ENCODE data around the gene IMMP2L.

The IMMP2L gene

DNA sequence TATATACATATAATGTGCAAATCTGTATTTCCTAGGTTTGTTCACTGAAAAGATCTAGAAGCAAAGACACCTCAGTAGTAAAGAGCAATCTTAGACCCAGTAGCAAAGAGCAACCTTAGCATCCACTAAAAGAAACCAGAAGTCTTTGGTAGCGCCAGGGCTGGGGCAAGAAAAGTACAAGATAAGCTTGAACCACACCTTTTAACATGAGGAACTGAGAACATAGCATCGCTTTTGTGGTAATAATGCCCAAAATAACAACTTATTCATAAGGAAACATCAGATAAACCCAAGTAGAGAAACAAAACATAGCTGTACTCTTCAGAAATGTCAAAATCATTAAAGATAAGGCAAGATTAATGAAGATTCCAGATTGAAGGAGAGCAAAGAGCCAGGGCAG lies 173.4 kb downstream of the IMMP2L start:
- no peak for DNase-seq

DNA sequence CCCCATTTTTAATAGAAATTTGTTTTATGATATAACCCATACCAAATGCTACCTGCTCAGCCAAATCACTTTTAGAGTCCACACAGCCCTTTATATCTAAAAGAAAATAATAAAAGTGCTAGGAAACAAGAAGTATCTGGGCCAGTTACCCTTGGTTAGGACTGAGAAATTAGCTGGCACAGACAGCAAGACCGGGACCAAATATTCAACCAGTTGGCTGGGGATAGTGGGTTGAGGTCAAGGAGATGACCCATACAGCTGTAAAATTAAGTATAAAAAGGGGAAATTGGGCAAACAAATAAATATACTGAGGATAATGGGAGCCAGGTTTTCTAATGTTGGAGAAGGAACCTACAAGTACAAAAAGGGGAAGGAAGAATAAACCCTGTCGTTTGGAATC lies 174.3 kb downstream of the IMMP2L start:
- no peak for DNase-seq

DNA sequence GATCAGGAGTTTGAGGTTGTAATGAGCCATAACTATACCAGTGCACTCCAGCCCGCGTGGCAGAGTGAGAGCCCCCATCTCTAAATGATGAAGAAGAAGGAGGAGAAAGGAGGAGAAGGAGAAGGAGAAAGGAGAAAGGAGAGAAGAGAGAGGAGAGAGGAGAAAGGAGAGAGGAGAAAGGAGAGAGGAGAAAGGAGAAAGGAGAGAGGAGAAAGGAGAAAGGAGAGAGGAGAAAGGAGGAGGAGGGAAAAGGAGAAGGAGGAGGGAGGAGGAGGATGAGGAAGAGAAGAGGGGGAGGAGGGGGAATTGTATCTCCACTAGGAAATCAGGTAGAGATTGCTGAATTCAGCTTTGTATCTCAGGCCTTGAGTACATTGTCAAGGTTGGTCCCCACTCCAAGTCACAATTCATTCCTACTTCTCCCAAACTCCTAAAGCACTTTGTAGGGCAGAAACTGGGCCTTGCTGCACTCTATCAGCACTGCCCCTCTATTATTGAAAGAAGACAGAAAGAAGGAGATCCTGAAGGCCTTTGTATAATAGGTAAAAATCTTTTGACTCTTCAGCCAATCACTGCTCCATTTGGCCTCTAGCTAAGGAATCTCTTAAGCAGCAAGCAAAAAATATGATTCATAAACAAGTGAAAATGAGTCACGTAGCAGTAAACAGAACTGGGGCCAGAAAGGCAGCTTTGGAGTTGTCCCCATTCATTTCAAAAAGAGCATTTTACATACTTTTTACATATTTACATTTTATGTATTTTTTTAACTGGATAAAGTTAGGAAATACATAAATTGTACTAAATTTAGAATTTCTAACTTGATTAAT lies 178.0 kb downstream of the IMMP2L start:
- DNase-seq = no peak

DNA sequence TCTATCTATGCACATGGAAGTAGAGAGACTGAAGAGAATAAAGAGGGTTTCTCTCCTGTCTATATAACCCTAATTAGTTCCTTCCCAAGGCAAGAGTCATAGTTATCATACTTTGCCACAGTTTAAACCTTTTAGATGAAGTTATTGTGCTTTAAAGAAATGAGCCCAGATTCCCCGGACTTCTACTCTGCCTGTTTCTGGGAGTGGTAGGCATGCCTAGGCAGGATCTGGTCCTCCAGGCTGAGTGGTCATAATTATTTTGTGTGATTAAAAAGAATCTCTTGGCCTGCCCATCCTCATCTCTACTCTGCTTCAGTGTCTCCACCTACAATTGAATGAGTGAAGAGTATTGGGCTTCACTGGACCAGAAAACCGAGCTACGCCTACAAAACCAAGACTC lies 179.2 kb downstream of the IMMP2L start:
- DNase-seq = no peak

DNA sequence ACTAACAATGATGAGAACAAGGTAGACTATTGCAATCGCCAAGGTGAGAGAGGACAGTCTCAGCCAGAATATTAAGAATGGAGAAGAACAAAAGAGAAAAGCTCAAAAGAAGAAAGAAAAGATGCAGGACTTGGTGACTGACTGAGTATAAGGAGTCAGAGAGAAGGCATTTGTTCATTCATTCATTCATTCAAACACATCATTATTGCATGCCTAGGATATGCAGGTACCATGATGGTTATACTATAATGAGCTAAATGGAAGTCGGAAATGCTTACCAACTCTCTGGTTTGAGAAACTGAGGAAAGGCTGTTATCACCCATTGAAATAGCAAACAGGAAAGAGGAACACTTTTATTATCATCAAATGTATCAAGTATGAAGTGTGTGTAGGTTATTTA lies 180.7 kb downstream of the IMMP2L start:
- no peak for DNase-seq

DNA sequence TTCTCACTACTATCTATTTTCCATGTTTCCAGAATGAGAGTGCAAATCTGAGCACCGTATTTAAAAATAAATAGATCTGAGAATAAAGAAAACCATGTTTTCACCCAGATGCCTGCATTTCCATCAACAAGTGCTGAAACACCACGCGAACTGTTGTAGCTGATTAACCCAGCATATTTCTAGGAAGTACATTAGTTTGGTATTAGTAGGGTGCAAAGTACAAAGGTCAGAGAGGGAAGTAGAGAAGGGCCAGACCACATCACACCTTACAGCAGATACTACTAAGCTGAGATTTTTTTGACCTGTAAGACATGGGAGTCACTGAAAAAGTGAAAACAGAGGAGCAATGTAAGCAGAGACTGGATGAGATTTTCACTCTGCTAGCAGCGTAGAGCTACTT lies 181.3 kb downstream of the IMMP2L start:
- no peak for DNase-seq

DNA sequence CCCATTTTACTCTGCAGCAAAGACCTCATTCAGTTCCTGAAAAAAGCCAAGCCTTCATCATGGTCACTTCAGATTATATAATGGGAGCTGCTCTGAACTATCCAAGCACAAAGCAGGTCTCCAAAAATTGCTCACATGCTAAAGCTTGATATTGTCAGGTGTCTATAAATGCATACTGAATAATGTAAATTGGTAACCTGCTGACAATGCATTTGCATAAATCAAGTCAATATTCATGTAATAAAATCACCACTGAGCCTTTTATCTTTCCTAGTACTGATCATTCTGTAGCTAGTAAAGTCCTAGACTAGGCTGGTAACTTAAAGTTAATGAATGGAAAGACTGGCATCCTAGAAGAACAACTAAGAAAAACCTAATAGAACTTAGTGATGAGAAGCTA lies 188.3 kb downstream of the IMMP2L start:
- no peak for DNase-seq

DNA sequence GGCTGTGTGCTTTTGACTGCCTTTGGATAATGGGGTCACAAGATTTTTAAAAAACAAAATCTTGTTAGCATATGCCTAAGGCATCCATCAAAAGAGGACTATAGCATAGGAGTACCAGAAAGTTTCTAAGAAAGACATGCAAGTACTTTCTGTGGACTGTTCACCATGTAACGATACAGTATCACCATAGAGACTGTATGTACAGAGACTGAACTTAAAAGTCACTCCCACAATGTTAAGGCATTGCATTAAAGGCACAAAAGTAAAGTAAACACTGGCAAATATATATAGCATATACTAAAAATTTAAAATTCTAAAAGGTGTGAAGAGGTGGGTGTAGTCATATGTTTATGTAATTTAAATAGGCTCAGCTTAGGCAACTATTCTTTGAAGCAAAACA lies 190.9 kb downstream of the IMMP2L start:
- no peak for DNase-seq

DNA sequence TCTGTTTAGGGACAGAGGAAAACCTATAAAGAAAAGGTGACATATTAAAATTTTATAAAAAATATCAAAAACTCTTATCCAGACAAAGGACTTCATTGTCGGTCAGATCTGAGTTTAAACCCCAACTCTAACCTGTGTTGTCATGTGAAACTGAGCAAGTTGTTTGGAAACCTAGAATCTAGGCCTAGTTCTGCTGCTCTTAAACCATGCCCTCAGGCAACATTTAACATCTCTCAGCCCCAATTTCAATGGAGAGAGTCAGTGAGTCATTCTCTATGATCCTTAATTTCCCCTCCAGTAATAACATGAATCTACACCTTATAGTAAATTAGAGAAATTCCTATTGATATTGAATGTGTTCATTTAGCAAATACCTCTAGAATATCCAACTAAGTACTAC lies 192.3 kb downstream of the IMMP2L start:
- no peak for DNase-seq

DNA sequence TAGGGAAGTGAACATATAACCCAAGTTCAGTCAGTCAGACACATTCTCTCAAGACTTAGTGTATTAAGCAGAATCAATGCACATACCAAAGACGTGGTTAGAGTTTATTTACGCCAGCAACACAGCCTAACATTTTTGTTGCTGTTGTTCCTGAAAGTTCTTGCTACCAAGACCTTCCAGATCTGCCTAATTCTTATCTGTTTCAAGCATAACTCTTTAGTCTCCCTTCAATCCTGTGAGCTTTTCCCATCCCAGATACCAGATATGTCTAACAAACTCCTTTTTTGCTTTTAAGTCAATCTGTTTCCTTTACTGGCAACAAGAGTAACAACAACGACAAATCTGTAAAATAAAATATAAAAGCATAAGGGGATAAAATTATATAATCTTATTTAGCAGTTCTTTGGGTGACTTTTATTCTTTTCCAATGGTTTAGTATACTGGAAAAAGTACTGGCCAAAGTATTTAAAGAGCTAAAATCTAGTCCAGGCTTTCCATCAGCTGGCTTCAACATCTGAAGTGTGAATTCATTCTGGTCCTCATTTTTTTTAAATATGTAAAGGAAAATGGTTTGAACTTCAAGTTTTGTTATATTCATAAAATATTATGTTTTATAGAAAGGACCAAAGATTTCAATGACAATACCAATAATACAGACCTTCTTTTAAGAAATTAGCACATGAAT lies 193.8 kb downstream of the IMMP2L start:
- DNase-seq = no peak

DNA sequence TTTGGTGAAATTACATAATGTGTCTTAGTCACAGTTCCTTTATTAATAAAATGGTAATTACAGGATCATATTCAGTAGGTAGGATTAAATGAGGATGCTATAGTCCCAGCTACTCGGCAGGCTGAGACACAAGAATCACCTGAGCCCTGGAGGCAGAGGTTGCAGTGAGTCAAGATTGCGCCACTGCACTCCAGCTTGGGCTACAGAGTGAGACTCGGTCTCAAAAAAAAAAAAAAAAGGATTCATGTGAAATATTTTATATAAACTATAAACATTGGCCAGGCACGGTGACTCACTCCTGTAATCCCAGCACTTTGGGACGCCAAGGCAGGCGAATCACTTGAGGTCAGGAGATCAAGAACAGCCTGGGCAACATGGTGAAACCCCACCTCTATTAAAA lies 197.9 kb downstream of the IMMP2L start:
- no peak for DNase-seq

DNA sequence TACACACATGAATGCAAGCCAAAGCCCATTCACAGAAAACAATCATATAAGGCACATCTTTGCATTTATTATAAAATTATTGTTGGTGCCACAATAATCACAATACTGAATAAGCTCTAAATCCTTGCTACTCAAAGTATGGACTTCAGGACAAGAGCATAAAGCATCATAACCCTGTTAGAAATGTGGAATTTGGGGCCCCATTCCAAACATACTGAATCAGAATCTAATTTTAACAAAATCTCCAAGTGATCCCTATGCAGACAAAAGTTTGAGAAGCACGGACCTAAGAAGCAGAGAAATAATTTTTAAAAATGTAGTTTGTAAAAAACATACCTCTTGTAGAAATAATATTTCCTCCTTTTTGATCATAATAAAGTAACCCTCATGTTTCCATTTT lies 199.2 kb downstream of the IMMP2L start:
- no peak for DNase-seq

DNA sequence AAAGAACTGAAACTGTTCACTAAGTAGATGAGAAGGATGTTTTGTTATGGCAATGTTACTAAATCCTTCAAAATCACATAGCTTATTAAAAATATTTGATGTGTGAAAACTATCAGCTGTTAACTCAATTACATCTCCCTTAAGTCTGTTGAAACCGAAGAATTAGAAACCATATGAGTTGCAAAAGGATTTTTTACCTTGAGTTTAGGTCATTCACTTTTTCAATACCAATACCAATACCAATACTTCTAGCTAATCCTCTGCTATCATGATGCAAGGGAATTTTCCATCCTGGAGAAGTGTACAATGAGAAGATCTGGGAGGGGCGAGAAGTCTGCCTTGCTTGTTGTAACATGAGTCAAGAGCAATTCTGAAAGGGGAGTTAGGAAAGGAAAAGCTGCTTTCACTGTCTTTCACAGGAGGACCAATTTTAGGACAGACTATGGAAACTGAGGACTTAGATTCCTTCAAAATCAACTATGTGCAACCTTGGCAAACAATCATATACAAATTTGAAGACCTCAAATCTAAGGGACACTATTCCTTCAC lies 199.7 kb downstream of the IMMP2L start:
- no peak for DNase-seq

DNA sequence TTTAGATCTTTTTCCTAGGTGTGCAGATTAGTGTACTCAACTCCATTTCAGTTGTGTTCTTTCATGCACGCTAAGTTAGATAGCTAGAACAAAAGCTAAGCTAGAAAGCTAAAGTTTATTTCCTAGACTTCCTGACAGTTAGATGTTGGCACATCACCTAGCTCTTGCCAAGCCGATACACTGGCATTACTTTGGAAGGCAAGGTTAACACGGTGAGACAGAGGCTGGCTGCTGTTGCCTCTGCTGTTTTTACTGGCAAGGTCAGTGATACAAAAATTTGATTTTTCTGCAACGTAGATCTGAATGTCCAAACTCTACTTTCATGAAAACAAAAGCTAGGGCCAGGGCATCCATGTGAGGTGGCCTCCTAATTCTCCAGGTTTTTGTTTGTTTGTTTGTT lies 203.4 kb downstream of the IMMP2L start:
- DNase-seq = no peak

DNA sequence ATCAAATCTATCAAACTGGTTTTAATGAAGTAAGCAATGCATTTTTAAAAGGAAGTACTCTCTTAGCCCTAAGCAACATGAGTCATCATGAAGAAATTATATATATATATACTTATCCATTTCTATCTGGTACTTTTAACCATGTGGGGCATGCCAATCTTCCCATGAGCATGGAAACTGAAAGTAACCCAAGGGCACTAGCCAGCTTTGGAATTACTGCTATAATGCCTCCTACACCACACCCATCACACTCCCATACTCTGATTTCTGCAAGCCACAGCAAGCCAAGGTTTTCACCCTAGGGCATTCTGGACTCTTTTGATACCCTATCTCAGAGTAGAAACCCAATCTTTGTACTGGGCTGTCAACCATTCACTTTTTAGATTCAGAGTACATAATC lies 204.6 kb downstream of the IMMP2L start:
- no peak for DNase-seq

DNA sequence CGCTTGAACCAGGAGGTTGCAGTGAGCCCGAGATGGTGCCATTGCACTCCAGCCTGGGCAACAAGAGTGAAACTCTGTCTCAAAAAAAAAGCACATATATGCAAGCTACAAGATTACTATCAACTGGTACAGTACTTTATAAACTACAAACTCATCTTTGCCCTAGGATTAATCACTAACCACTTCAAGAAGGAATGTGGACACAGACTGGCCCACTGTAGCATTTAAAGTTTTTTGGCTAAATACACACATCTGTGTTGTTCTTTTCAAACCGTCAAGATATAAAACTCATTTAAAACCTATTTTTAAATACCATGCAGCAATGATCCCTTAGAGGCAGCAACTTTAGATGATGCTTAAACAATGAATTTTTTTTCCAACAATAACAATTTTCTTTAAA lies 205.4 kb downstream of the IMMP2L start:
- no peak for DNase-seq

DNA sequence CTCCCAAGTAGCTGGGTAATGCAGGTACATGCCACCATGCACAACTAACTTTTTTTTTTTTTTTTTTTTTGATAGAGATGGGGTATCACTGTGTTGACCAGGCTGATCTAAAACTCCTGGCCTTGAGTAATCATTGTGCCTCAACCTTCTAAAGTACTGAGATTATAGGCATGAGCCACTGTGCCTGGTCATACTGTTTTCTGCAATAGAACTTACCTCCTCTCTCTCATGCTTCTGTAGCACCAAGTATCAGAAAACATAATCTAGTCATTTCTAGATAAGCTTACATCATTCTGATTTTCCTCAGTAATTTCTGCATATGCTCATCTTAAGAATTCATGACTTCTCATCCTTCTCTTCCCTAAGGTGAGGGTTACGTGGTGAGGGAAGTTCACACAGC lies 210.0 kb downstream of the IMMP2L start:
- DNase-seq = no peak

DNA sequence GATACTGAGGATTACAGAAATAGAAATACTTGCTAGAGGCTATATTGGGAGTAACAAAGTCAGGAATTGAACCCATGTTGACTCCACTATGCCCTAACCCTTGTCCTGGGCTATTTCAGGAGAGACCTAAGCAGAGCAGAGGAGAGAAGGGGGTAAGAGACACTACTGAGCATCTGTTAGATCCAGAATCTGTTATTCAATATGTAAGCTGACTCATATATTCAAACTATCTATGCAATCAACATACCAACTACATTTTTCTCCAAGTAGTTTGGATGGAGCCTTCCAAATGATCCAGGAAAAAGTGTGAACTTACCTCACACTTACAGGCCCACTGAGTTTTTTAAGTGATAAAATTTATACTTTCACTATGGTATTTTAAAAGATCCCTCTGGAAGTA lies 216.1 kb downstream of the IMMP2L start:
- DNase-seq = no peak

DNA sequence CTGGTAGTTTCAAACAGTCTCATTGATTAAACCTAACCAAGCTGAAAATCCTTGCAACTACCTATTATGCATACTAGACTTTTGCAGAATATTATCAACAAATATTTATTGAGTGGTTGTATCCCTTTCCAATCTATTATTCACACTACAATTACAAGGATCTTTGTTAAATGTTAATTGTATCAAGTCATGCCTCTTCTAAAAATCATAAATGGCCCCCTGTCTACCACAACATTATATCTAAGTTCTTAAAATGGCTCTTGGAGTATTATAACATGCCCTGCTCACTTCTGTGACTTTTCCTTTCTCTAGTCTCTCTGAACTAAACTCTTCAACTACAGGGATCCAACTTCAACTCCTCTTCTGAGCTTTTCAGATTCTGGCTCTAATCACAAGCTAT lies 219.3 kb downstream of the IMMP2L start:
- no peak for DNase-seq

DNA sequence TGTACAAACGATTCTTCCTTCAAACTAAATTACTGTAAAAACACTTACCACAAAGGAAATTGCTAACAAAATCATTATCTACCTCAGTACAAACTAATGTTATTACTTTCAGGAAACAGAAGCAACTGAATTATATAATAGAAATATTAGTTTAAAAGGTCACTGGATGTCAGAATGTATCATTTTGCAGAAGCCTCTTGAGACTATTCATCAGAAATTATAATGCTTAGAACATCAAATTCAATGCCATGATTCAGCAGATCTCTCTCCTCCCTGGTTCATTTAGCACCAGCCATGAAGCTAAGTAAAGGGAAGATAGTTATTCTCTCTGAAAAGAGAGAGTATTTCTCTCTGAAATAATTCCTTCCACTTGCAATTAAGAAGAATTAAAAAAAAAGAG lies 223.3 kb downstream of the IMMP2L start:
- DNase-seq = no peak

DNA sequence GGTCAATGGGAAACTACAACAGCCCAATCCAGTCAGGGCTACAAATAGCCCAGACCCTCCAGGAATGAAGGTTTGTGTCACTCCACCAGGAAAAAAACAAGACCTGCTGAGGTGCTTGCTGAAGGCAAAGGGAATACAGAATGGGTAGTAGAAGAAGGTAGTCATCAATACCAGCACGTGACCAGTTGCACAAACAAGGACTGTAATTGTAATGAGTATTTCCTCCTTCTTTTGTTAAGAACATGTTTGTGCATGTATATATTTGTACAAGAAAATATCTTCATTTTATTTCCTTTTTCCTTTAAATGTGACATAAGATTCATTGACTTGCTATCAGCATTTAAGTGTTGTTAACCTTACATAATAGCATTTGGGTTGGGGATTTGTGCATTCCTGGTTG lies 229.3 kb downstream of the IMMP2L start:
- no peak for DNase-seq

DNA sequence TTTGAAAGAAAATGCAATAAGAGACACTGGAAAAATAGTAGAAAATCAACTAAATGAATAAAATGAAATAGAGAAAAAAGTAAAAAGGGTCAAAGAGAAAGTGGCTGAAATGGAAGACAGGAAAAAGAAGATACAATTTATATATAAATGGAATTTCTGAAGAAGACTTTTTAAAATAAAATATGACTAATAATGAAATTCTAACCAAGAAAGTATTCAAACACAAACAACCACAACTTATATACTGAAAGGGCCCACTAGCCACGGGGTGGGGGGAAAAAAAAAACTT lies 232.1 kb downstream of the IMMP2L start:
- DNase-seq = no peak

DNA sequence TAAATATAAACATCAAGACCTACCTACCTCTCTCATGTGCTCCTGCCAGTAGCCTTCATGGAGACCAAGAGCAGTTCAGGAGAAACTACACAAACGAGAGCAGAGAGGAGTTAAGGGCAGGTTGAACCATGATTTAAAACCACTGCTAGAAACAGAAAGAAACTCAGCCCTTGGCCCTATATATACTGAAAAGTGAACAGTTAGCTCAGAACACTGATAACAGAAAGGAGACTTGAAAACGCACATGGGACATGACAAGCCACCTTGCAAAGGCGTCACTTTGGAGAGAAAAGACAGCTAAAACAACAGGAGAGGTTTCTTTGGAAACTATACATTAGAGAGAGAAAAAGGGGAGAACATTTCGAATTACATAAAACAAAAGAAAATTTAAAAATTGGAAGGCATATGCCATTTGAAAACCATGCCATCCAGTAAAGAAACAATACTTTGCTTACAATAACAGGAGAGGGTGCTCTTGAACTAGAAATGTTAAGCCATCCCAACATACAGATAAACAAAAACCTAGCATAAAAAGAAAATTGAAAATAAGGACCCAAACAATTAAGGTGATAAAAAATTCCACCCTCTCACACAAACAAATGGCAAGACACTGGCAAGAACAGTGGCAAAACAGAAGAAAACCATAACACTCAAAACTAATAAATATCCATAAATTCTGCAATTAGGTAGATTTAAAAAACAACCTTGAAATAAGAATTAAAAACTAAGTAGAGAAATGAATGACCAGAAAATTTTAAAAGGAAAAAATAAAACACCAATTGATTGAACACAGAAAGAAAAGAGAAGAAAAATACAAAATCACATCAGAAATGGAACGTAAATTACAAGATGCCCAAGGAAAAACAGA lies 232.7 kb downstream of the IMMP2L start:
- DNase-seq = no peak

DNA sequence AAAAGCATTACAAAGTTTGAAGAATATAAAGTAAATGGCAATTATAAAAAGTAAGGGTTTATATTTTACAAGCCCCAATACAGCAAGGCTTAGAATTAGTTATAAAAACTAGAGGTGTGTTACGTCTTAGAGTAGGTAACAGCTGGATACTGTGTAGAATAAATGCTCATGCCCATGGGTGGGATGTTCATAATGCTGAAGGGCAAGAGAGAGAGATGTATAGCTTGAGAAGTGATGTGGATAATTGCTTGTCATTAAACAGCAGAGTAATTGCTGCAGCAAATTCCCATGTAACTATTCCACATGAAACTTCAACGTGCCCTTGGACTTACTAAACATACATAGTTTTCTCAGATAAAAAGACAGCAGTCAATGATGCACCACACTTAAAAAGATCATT lies 233.8 kb downstream of the IMMP2L start:
- no peak for DNase-seq
